NK-92 (cell line): ENCODE results near the gene RET.

Source experiments
- DNase-seq: peaks from one replicate; lab custom pipeline; 2025; ENCODE audit not compliant: unreplicated experiment; lab: John Stamatoyannopoulos, UW

The RET gene

DNA sequence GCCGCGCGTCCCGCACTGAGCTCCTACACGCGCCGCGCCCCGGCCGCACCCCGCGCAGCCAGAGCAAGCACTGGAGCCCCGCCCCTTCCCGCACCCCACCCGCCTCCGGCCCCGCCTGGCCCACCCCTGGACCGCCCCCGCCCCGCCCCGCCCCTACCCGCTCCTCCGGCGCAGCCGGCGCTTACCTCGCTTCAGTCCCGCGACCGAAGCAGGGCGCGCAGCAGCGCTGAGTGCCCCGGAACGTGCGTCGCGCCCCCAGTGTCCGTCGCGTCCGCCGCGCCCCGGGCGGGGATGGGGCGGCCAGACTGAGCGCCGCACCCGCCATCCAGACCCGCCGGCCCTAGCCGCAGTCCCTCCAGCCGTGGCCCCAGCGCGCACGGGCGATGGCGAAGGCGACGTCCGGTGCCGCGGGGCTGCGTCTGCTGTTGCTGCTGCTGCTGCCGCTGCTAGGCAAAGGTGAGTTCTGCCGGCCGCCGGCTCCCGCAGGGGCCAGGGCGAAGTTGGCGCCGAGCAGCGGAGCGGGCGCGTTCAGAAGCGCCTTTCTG lies at the start of gene RET:
RET (plus strand) TSS at position 194 of the 545 bp plus-strand sequence; CDS start at position 384, 190 bp downstream.
- DNase-seq, result no peak

DNA sequence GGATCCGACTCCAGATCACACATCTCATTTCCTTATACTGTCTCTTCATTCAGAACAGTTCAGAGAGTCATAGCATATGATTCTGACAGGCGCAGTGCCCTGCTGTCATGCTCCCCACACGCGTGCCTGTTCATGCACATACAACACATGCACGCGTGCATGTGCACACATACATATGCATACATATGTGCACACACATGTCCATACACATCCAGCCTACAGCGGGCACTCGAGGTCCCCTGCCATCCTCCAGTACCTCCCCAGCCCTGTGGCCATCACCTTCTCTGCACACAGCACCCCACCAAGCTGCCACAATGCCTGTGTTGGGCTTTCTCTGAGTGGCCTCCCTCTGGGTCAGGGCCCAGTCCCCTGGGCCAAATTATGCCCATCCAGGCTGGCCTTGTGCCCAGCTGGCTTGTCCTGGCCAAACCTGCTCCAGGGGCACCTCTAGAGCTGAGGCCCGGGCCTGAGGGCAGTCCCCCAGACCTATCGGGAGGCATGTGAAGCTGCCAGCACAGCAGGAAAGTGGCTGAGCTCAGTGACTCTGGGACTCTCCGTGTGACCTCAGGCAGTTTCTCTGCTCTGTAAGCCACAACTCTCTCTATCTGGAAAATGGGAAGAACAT lies 49.4 kb upstream of the RET start:
- no peak for DNase-seq

DNA sequence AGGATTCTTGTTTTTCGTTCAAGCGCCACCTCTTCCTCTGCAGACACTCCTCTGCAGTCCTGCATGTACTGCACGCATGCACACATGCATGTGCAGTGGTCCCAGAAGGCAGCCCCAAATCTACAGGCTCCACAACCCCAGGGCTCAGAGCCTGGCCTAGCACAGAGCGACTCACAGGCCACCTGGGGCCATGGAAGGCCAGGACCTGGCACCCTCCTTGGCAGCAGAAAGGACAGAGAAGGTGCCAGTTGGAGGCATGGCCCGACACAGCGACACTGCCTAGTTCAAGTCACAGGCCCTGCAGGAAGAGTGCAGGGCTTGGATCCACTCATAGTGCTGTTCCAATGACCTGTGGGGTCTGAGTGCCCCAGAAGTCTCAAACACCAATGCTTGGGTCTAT lies 48.7 kb upstream of the RET start:
- DNase-seq, result no peak

DNA sequence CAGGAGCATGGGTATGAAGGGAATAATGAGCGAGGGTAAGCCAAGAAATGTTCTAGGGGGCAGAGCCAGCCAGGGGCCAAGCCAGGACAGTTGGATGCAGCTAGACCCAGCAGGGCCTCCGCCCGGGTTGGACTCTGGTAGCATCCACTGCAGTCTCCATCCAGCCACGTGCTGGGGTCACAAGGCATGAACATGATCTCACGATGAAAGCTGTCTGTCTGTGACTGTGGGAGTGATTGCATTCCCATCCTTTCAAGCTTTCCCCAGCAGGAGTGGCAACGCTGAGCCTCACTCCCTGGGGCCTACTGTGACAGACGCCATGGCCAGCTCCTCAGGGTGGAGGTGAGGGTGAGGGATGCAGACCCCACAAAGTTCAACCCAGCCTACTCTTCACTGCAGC lies 47.8 kb upstream of the RET start:
- DNase-seq, result no peak

DNA sequence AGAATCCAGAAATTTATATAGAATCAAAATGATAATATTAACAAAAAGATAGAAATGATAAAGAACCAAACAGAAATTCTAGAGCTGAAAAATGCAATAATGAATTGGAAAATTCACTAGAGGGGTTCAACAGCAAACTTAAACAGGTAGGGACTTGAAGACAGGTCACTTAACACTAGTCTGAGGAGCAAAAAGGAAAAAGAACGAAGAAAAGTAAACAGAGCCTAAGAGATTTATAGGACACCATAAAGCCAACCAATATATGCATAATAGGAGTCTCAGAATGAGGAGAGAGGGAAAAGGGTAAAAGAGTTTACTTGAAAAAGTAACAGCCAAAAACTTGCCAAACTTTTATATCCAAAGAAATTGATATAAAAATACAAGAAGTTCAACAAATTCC lies 44.3 kb upstream of the RET start:
- no peak for DNase-seq

DNA sequence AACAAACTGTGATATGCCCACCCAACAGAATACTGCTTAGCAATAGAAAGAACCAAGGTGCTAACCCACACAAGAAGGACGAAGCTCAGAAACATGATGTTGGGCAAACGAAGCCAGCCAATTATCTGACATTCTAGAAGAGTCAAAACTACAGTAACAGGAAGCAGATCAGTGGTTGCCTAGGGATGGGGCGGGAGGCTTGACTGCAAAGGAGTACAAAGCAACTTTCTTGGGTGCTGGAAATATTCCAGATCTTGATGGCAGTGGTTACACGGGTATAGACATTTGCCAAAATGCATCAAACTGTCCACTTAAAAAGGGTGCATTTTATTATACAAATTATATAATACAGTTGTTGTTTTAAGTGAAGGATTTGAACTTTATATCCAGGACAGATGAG lies 41.1 kb upstream of the RET start:
- no peak for DNase-seq

DNA sequence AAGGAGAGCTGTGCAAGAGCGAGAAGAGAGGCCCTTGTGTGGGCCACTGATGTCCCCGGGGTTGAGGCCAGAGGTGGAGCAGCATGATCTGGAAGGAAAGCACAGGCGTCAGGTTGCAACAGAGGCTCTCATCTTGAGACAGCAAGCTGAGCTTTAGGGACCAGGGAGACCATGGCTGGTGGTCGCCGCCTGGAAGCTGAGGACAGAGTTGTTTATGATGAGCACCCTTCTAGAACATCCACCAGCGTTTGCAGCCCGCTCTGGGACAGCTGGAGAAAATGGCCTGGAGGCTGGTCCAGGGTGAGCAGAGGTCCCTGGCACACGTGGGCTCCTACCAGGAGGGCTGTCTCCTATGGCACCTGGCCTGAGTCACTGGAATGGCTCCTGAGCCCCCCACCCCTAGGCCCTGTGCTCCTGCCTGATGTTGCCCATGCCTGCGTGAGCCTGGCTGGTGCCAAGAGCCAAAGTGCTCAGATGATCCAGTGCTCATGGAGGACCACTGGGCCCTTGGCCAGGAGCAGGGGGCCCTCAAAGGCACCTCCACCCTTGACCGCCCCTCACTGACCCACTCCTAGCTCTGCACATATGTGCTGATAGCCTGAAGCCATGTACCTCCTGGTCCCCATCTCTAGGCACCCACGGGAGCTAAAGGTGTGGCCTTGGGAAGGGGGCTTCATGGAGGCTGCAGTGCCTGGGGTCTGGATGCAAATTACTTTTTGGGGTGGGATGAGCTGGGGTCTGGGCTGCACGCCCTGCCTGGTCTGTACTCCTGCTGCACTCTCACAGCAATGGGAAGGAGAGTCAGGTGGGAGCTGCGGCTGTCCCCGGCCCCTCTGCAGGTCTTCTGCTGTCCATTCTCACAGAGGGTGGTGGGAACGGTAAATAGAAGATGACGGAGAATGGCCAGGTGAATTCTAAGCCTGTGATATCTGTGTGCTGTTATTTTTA lies 40.1 kb upstream of the RET start:
- no peak for DNase-seq

DNA sequence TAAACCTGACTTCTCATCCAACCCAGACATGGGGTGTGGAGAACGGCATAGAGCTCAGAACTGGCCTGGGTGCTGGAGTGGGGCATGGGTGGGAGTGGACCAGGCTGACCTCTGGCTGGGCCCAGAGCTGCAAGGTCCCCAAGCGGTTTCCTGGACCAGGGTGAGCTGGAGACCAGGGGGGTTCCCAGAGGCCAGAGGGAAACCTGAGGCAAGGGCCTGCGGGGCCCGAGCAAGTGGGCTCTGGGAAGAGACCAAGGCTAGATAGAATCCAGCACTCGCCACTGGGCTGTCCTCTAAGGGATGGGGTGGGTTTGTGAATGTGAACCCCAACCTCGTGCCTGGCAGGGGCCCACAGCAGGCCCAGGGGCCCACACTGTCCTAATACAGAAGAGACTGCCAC lies 39.4 kb upstream of the RET start:
- DNase-seq, result no peak

DNA sequence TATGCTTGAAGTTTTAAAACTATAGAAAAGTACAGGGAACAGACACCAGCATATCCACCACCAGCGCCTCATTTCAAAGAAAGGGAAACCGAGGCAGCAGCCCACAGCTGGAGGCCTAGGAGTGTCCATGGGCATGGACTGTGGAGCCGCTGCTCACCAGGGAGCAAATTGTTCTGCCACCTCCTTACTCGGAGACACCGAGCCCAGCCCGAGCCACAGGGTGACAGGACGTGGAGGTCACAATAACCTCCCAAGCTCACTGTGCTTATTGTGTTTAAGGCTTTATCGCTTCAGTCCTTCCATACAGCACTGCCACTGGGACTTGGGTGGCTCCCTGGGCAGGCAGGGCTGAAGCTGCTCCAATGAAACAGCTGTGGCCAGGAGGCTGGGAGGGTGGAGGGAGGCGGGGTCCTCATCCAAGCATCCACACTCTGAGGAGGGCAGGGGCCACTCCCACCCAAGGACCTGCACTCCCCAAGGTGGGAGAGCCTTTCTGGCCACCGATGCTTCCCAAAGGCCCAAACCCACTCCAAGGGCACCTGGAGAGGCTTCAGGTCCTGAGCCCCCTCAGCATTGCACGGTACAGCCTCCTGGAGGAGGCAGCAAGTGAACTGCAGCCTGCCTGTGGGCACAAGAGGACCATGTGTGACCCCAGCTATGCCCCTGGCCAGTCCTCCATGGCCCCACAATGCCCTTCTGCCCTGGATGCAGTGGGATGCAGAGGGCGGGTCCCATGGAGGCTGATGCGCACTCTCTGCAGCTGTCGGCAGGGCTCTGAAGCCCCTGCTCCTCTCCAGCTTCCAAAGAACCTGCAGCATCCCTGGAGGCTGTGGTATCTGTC lies 38.7 kb upstream of the RET start:
- DNase-seq, result no peak

DNA sequence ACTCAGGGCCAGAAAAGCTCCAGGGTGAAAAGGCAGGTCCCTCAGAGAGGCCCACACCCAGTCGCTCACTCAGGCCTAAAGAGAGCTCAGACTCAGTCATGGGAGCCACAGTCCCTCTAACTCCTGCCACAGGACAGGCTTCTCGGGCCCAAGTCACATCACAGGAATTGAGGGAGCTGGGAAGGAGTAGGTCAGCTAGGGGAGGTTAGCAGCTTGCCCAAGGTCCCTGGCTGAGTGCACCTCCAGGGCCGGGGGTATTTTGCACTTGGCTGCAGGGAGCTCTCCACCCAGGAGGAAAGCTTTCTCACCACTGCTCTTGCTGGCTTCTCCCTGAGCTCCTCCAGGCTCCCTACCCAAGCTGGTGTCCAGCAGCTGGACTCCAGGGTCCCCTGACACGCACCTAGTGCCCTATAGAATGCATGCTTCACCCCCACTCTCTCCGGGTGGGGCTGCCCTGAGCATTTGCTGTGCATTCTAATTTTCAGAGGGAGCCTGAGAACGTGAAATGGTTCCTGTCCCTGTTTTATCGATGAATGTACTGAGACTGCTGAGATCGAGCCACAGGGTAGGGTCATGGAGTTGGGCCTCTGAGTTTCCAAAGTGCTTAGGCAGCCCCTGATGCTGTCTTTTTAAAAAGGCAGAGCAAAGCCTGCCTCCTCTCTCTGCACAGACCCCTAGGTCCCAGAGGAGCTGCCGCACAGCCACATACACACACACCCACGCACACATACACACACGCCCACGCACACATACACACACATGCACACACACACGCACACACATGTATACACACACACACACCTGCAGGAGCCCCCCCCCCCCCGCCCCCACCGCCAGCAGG lies 37.9 kb upstream of the RET start:
- no peak for DNase-seq

DNA sequence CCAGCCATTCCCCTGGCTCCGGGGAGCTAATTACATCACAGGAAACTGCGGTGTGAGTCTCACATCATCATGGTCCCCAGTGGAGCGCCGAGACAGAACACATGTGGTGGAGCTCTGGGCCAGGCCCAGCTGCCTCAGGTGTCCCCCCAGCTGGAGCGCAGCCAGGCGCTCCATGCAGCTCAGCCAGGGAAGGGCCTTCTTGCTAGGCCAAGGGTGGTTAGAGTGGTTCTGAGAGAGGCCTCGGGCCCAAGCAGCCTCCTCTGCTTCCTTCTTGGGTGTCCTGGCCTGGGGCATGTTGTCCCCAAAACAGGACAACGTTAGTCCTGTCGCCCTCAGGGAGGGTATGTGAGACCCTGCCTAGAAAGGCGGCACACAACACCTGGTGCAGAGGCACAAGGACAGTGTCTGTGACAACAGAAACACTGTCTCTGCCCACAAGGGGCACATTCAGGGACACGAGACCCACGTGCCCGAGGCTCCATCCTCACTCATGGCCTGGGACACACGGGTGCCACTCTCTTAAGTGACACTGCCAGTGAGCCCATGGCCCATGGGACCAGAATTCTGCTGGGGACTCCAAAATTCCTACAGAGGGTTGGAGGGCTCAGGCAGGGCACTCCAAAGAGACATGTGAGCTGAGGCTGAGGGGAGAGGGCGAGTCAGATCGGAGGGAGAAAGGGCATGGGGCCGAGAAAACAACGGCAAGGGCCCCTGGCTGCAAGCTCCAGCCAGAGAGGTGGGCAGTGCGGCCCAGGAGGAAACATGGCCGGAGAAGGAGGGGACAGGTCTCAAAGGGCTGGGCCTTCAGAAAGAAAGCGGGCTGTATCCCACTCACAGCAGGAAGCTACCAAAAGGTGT lies 37.0 kb upstream of the RET start:
- DNase-seq, result no peak

DNA sequence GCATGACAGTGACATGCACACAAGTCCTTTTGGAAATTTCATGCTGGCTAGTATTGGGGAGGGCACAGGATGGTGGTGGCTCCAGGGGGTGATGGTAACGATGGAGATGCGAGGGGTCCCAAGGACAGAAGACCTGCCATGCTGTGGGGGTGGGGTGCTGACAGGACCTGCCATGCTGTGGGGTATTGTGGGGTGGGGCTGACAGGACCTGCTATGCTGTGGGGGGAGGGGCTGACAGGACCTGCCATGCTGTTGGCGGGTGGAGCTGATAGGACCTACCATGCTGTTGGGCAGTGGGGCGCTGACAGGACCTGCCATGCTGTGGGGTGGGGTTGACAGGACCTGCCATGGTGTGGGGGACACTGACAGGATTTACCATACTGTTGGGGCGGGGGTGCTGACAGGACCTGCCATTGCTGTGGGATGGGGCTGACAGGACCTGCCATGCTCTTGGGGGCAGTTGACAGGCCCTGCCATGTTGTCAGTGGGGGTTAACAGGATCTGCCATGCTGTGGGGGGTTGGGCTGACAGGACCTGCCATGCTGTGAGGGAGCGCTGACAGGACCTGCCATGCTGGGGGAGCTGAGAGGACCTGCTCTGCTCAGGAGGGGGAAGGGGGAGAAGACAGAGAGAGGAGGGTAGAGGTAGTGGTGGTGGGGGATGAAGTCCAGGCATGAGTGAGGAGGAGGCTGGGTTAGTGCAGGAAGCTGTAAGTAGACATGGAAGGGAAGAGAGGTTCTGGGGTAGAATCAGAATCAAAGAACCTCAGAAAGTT lies 36.2 kb upstream of the RET start:
- no peak for DNase-seq

DNA sequence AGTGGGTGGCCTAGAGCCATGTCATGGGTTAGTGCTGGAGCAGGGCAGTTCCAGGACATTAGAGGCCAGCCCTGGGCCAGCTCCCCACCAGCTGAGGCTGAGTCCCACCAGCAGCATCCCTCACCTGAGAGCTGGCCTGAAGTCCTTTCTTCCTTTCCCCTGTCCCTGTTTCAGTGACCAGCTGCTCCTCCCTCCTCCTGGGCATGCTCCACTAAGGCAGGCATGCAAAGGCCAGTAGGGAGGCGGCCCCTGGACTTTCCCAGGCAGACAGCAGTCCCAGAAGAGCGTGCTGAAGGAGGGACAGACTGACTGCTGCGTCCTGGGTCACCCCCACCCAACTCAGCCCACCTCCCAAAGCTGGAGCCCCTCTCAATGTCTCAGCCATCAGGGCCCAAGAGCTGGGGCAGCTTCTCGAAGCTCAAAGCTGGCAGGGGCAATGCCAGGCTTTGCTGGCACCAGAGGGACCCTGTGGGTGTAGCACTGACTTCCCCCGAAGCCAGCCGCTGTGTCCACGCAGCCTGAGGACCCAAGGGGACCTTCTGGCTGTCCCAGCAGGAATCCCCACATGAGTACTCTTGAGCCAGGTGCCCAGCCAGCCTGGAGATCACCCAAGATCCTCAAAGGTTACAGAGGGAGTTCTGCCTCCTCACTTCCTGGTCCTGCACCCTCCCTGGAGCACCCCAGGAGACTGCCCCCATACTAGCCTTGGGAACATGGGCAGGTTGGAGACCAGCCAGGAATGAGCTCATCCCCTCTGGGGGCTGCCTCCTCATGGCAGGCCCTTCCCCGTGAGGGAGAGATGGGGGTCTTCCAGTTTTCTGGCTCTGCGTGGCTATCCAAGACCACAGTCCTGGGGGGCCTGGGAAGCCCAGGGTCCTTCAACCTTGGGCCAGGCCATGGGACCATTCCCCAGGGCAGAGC lies 35.2 kb upstream of the RET start:
- DNase-seq, result no peak

DNA sequence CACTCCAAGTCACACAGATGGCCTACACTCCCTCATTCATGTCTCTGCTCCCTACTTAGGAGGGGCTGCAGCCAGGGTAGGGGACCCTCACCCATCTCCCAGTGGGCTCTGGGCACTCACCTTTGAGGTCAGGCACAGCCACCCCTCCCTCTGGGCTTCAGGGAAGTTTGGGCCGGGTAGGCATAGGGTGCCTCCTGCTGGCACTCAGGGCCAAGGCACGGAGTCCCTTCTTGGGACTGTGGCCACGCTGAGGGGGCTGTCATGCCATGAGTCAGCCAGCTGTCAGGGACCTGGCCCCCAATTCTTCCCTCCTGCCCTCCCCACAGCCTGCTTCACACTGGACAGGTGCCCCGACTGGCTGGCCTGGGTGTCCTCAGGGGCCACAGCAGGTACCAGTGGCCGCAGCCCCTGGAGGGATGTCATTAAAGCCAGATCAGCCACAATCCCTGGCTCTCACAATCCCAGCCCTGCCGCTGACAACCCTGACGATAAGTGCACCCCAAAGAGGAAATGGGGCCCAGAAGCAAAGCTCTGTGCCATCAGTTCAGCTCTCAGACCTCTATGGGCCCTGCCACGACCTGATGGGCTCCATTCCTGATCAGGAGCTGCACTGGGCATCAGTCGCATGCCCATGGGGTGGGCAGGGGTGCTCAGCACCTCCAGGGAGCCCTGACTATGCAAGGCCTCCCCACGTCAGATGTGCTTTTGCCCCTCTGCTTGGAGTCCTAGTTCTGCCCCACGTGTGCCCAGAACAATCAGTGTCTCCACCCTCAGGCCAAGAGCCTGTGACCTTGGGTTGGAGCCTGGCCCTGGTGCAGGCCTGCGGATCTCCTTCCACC lies 34.1 kb upstream of the RET start:
- no peak for DNase-seq

DNA sequence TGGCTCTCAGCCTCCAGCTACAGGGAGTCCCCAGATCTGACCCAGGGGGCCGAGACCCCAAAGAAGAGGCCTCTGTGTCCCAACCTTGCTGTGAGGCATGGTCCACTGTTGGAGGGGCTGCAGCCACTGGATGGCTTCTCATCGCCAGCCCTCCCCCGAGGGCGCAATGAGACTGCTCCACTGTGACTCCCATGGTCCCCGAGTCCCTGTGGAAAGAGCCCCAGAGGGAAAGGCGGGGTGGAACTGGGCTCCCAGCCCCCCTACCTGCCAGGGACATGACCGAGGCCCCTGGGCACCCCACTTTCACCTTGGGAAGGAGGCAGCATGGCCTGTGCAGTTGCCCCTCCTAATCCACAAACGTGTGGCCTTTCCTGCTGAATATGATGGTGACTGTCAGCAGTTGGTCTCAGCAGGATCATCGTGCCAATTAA lies 33.5 kb upstream of the RET start:
- no peak for DNase-seq

DNA sequence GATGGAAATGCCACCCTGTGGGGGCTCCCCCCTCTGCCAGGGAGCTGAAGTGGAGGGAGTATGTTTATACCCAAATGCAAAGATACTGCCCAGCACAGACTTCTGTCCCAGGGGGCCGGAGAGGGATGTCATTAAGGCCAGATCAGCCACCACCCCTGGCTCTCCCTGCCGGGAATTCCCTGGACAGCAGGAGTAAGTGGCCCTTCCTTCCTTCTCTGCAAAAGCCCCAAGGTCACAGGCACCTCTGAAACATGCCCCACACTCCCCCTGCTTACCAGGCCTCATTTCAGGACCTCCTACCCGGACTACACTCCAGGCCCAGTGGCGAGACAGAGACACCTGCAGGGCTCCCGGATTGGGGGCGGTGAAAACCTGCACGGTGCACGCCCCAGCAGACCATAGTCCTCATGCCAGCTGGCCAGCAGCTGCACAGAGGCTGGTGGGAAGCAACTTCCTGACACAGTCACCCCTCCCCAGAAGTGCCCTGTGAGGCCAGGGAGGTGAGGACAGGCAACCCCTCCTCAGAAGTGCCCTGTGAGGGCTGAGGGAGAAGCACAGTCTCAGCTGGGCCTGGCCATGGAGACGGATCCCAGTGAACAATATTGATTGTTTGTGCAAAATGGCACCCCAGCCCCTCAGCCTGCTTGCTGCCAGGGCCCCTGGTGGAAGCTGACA lies 33.0 kb upstream of the RET start:
- no peak for DNase-seq
